ENCODE data around the gene MYLK4. TPM values are rescaled to one million over a fixed set of nuclear protein-coding genes. Genes with fewer than 3 reads are reported as not detected.
A peak's percentile ranks its signal among the peaks of the same experiment; 100 is the strongest.

MYLK4 gene
- total and polyA plus RNA-seq, 2 donors (not counting 1 experiment from before 2014, with no cell fraction given): 0.33 to 0.59 TPM

GRCh38 chr6:2741756-2742155, 9.0 kb downstream of the MYLK4 start:
- TF ChIP-seq CTCF (conservative IDR thresholded peaks at IDR 0.05 in 1 of 2, IDR thresholded peaks at IDR 0.05 in 1 of 2; ENCODE audit: low read depth in 1 of 2, low read length in 2 of 2): no peak
- TF ChIP-seq EZH2 (IDR thresholded peaks at IDR 0.05; ENCODE audit: low read length, missing control alignments): no peak
- Histone ChIP-seq H2AFZ (ENCODE audit: low read length) (no peak overlapping the region), H4K20me1 (ENCODE audit: control insufficient read depth, extremely low read depth, insufficient read depth, low read length) (no peaks in the 10 kb centered on the region), H3K9me3 (ENCODE audit: control insufficient read depth, insufficient read depth, low read depth, low read length) (no peaks in the 10 kb centered on the region), H3K4me1 (ENCODE audit: control insufficient read depth, extremely low read depth, insufficient read depth, low read length) (no peaks in the 10 kb centered on the region), H3K4me2 (ENCODE audit: extremely low read depth, insufficient read depth, low read length) (no peak overlapping the region), H3K4me3 (replicated peaks in 1 of 4; ENCODE audit: control extremely low read depth in 1 of 4, insufficient read depth in 1 of 4, low read depth in 3 of 4, low read length in 4 of 4) (no peak overlapping the region), H3K36me3 (ENCODE audit: control insufficient read depth, insufficient read depth, low read length) (no peaks in the 10 kb centered on the region), H3K27ac (ENCODE audit: insufficient read depth, low read length) (no peak overlapping the region), H3K27me3 (ENCODE audit: control insufficient read depth, insufficient read depth, low read length) (no peaks in the 10 kb centered on the region), H3K79me2 (ENCODE audit: control insufficient read depth, insufficient read depth, low read length) (no peaks in the 10 kb centered on the region), H3K9ac (ENCODE audit: insufficient read depth, low read length) (no peak overlapping the region)
- peak in 1 of 2 donors; percentile 63 for DNase-seq (ENCODE audit: low read depth in 2 of 2)

DNA sequence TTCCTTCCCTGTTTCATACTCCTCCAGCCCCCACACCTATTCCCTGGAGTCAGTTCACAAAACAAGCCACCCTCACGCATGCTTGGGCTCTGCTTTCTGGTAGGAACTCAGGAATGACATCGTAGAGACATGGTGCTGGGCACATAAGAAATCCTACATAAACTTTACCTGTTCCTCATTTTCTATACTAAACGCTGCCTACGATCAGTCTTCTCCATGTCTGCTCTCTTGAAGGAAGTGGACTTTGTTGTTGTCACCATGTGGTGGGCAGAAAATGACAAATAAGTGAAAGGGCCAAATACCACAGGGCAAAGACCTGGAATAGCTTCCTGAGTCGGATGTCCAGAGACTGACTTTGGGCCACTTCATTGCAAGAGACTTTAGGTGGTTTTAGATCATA, 10.1 kb downstream of the MYLK4 start:
- no peak overlapping the region for H3K27ac ChIP-seq (ENCODE audit: insufficient read depth, low read length)
- no peak overlapping the region for H2AFZ ChIP-seq (ENCODE audit: low read length)
- H3K27me3 ChIP-seq (ENCODE audit: control insufficient read depth, insufficient read depth, low read length): no peaks in the 10 kb centered on the region
- H3K9me3 ChIP-seq (ENCODE audit: control insufficient read depth, insufficient read depth, low read depth, low read length): no peaks in the 10 kb centered on the region
- no peaks in the 10 kb centered on the region for H3K4me1 ChIP-seq (ENCODE audit: control insufficient read depth, extremely low read depth, insufficient read depth, low read length)
- no peak for TF ChIP-seq EZH2 (IDR thresholded peaks at IDR 0.05; ENCODE audit: low read length, missing control alignments)
- no peak for TF ChIP-seq CTCF (conservative IDR thresholded peaks at IDR 0.05 in 1 of 2, IDR thresholded peaks at IDR 0.05 in 1 of 2; ENCODE audit: low read depth in 1 of 2, low read length in 2 of 2)
- H3K4me2 ChIP-seq (ENCODE audit: extremely low read depth, insufficient read depth, low read length): no peak overlapping the region
- no peak overlapping the region for H3K4me3 ChIP-seq (replicated peaks in 1 of 4; ENCODE audit: control extremely low read depth in 1 of 4, insufficient read depth in 1 of 4, low read depth in 3 of 4, low read length in 4 of 4)
- DNase-seq (ENCODE audit: low read depth in 2 of 2): no peak
- H3K9ac ChIP-seq (ENCODE audit: insufficient read depth, low read length): no peak overlapping the region
- H3K79me2 ChIP-seq (ENCODE audit: control insufficient read depth, insufficient read depth, low read length): no peaks in the 10 kb centered on the region
- no peaks in the 10 kb centered on the region for H3K36me3 ChIP-seq (ENCODE audit: control insufficient read depth, insufficient read depth, low read length)
- H4K20me1 ChIP-seq (ENCODE audit: control insufficient read depth, extremely low read depth, insufficient read depth, low read length): no peaks in the 10 kb centered on the region

GRCh38 chr6:2739335-2739734, 11.4 kb downstream of the MYLK4 start:
- no peaks in the 10 kb centered on the region for H3K79me2 ChIP-seq (ENCODE audit: control insufficient read depth, insufficient read depth, low read length)
- H3K4me3 ChIP-seq (replicated peaks in 1 of 4; ENCODE audit: control extremely low read depth in 1 of 4, insufficient read depth in 1 of 4, low read depth in 3 of 4, low read length in 4 of 4): no peak overlapping the region
- no peaks in the 10 kb centered on the region for H3K4me1 ChIP-seq (ENCODE audit: control insufficient read depth, extremely low read depth, insufficient read depth, low read length)
- no peaks in the 10 kb centered on the region for H3K27me3 ChIP-seq (ENCODE audit: control insufficient read depth, insufficient read depth, low read length)
- no peaks in the 10 kb centered on the region for H3K9me3 ChIP-seq (ENCODE audit: control insufficient read depth, insufficient read depth, low read depth, low read length)
- no peaks in the 10 kb centered on the region for H4K20me1 ChIP-seq (ENCODE audit: control insufficient read depth, extremely low read depth, insufficient read depth, low read length)
- no peaks in the 10 kb centered on the region for H3K36me3 ChIP-seq (ENCODE audit: control insufficient read depth, insufficient read depth, low read length)
- peak overlapping the region; percentile 23 for H3K4me2 ChIP-seq (ENCODE audit: extremely low read depth, insufficient read depth, low read length)
- DNase-seq (ENCODE audit: low read depth in 2 of 2): peak; percentile 77 to 78
- no peak overlapping the region for H3K9ac ChIP-seq (ENCODE audit: insufficient read depth, low read length)
- no peak overlapping the region for H3K27ac ChIP-seq (ENCODE audit: insufficient read depth, low read length)
- TF ChIP-seq EZH2 (IDR thresholded peaks at IDR 0.05; ENCODE audit: low read length, missing control alignments) (no peak), CTCF (conservative IDR thresholded peaks at IDR 0.05 in 1 of 2, IDR thresholded peaks at IDR 0.05 in 1 of 2; ENCODE audit: low read depth in 1 of 2, low read length in 2 of 2) (no peak)
- H2AFZ ChIP-seq (ENCODE audit: low read length): no peak overlapping the region
